GM18499 (cell line): ENCODE results near the gene DPYD.

ENCODE experiments used
- ATAC-seq: cut with Tn5 transposase; IDR thresholded peaks from one replicate; pipeline ENCODE4 v1.9.1; 2021; ENCODE audit warnings: moderate number of reproducible peaks; ENCODE audit not compliant: insufficient read depth, unreplicated experiment

The DPYD gene

GRCh38 chr1:97090725-97091124, 830.1 kb downstream of the DPYD start:
- ATAC-seq: no peak

GRCh38 chr1:97089173-97089572, 831.7 kb downstream of the DPYD start:
- ATAC-seq: no peak

GRCh38 chr1:97088391-97088790, 832.4 kb downstream of the DPYD start:
- no peak for ATAC-seq

GRCh38 chr1:97084546-97084945, 836.3 kb downstream of the DPYD start:
- no peak for ATAC-seq

- ATAC-seq: no peak
These were observed 838.5 kb downstream of the DPYD start for GRCh38 chr1:97082160-97082848.

- no peak for ATAC-seq
These were observed 842.0 kb downstream of the DPYD start for GRCh38 chr1:97078872-97079271.

GRCh38 chr1:97077221-97077620, 843.6 kb downstream of the DPYD start:
- ATAC-seq: no peak

- no peak for ATAC-seq
These were observed 846.1 kb downstream of the DPYD start for GRCh38 chr1:97074771-97075170.

GRCh38 chr1:97073936-97074335, 846.9 kb downstream of the DPYD start:
- ATAC-seq: no peak

GRCh38 chr1:97073169-97073568, 847.7 kb downstream of the DPYD start:
- no peak for ATAC-seq

- ATAC-seq: no peak
These were observed 849.7 kb downstream of the DPYD start for GRCh38 chr1:97071173-97071572.

GRCh38 chr1:97070376-97070775, 850.5 kb downstream of the DPYD start:
- ATAC-seq: no peak

GRCh38 chr1:97069312-97069711, 851.5 kb downstream of the DPYD start:
- no peak for ATAC-seq

GRCh38 chr1:97066860-97067259, 854.0 kb downstream of the DPYD start:
- ATAC-seq: no peak

GRCh38 chr1:97063532-97063931, 857.3 kb downstream of the DPYD start:
- ATAC-seq: no peak

GRCh38 chr1:97061604-97062003, 859.2 kb downstream of the DPYD start:
- ATAC-seq: no peak

GRCh38 chr1:97056386-97056785, 864.4 kb downstream of the DPYD start:
- ATAC-seq: no peak

GRCh38 chr1:97053268-97053667, 867.6 kb downstream of the DPYD start:
- no peak for ATAC-seq

GRCh38 chr1:97051823-97052222, 869.0 kb downstream of the DPYD start:
- no peak for ATAC-seq

- no peak for ATAC-seq
These were observed 870.3 kb downstream of the DPYD start for GRCh38 chr1:97050506-97050905.

- ATAC-seq: no peak
These were observed 873.4 kb downstream of the DPYD start for GRCh38 chr1:97047421-97047793.

GRCh38 chr1:97046765-97047420, 873.9 kb downstream of the DPYD start:
- no peak for ATAC-seq
